IMR-90 (cell line): ENCODE measurements around the gene GSTT2.
"Not testable (repeated sequence)": the region's sequence is repeated elsewhere in the genome, so short reads cannot be mapped to it uniquely, and the experiment has no call there.

ENCODE experiments used
- CEBPB ChIP-seq: IDR thresholded peaks from 2 replicates; pipeline ENCODE4 v1.6.1; 2012; ENCODE audit warnings: low read depth, low read length, improper control_type of control experiment
- CTCF ChIP-seq: conservative IDR thresholded peaks from 2 replicates; pipeline ENCODE4 v1.5.1; 2012; ENCODE audit warnings: mild to moderate bottlenecking, low read depth, low read length, improper control_type of control experiment
- FOS ChIP-seq: fragments of 150-350 bp; IDR thresholded peaks from 2 replicates; pipeline ENCODE4 v1.6.1; 2016; ENCODE audit warnings: low read depth, low read length
- MAFK ChIP-seq: IDR thresholded peaks from 2 replicates; pipeline ENCODE4 v1.6.1; 2012; ENCODE audit warnings: low read depth, low read length, improper control_type of control experiment
- NFE2L2 ChIP-seq: fragments of 150-350 bp; IDR thresholded peaks from 2 replicates; pipeline ENCODE4 v1.6.1; 2016; ENCODE audit warnings: low read depth, mild to moderate bottlenecking, low read length
- POLR2A ChIP-seq: IDR thresholded peaks from 2 replicates; pipeline ENCODE4 v1.6.1; 2012; ENCODE audit warnings: mild to moderate bottlenecking, low read depth, low read length
- USF2 ChIP-seq: fragments of 150-350 bp; IDR thresholded peaks from 2 replicates; pipeline ENCODE4 v1.6.1; 2017; ENCODE audit warnings: mild to moderate bottlenecking, antibody characterized with exemption, low read length, low read depth

- not testable (repeated sequence) for TF ChIP-seq CEBPB, POLR2A, CTCF, MAFK, USF2, FOS, NFE2L2
Observed at GRCh38 chr22:23953485-23953884, 26.4 kb upstream of the GSTT2 start.
